Measurements from ENCODE around the gene CHCHD6.

GRCh38 chr3:126992776-126993175 lies 288.7 kb downstream of the CHCHD6 start:
- no peak for TF ChIP-seq CTCF (conservative IDR thresholded peaks at IDR 0.05; ENCODE audit: low read depth, low read length)
- no peak for TF ChIP-seq POLR2A (IDR thresholded peaks at IDR 0.05; ENCODE audit: low read depth, low read length)
- TF ChIP-seq RFX5 (IDR thresholded peaks at IDR 0.05; ENCODE audit: low read depth, low read length) = no peak
- TF ChIP-seq CEBPB (IDR thresholded peaks at IDR 0.05; ENCODE audit: low read depth, low read length) = no peak
- TF ChIP-seq BHLHE40 (IDR thresholded peaks at IDR 0.05; ENCODE audit: low read depth, low read length) = no peak
- TF ChIP-seq RAD21 (IDR thresholded peaks at IDR 0.05; ENCODE audit: low read length) = no peak
- TF ChIP-seq MAFK (IDR thresholded peaks at IDR 0.05; ENCODE audit: low read depth, low read length) = no peak
- TF ChIP-seq USF2 (IDR thresholded peaks at IDR 0.05; ENCODE audit: low read depth, low read length) = no peak
- TF ChIP-seq ELK1 (IDR thresholded peaks at IDR 0.05; ENCODE audit: borderline replicate concordance, low read depth, low read length) = no peak
- TF ChIP-seq MAZ (IDR thresholded peaks at IDR 0.05; ENCODE audit: borderline replicate concordance, low read depth, low read length) = no peak
- no peak for TF ChIP-seq CHD1 (IDR thresholded peaks at IDR 0.05; ENCODE audit: low read depth, low read length)
- no peak for TF ChIP-seq FOS (IDR thresholded peaks at IDR 0.05; ENCODE audit: low read depth, low read length)

All from IMR-90 (cell line).